ENCODE data around the gene GLYATL3.

GLYATL3 gene

GRCh38 chr6:49531774-49532569 is 32.2 kb downstream of the GLYATL3 start:
- H3K4me3 ChIP-seq (ENCODE audit: low read length) = peak overlapping the region; percentile 47
- H3K36me3 ChIP-seq (ENCODE audit: insufficient read depth, low read length) = no peaks in the 10 kb centered on the region
- H3K4me2 ChIP-seq (ENCODE audit: low read length) = peak overlapping the region; percentile 72
- no peaks in the 10 kb centered on the region for H3K4me1 ChIP-seq (ENCODE audit: control insufficient read depth, insufficient read depth, low read length)
- no peaks in the 10 kb centered on the region for H3K9me3 ChIP-seq (replicated peaks; ENCODE audit: low read length)
- peaks cover 7% of the 10 kb centered on the region for H3K27me3 ChIP-seq (ENCODE audit: control insufficient read depth, insufficient read depth, low read length)
- peak overlapping the region; percentile 67 for H3K9ac ChIP-seq (ENCODE audit: low read depth, low read length)

- H3K27me3 ChIP-seq (ENCODE audit: control insufficient read depth, insufficient read depth, low read length) = no peaks in the 10 kb centered on the region
- no peak overlapping the region for H3K4me2 ChIP-seq (ENCODE audit: low read length)
- H3K9me3 ChIP-seq (replicated peaks; ENCODE audit: low read length) = no peaks in the 10 kb centered on the region
- H3K36me3 ChIP-seq (ENCODE audit: insufficient read depth, low read length) = no peaks in the 10 kb centered on the region
- H3K4me3 ChIP-seq (ENCODE audit: low read length) = no peak overlapping the region
- H3K9ac ChIP-seq (ENCODE audit: low read depth, low read length) = no peak overlapping the region
- H3K4me1 ChIP-seq (ENCODE audit: control insufficient read depth, insufficient read depth, low read length) = no peaks in the 10 kb centered on the region
These were observed 36.1 kb downstream of the GLYATL3 start for GRCh38 chr6:49535795-49536194.

- H3K9ac ChIP-seq (ENCODE audit: low read depth, low read length) = no peak overlapping the region
- no peaks in the 10 kb centered on the region for H3K27me3 ChIP-seq (ENCODE audit: control insufficient read depth, insufficient read depth, low read length)
- H3K9me3 ChIP-seq (replicated peaks; ENCODE audit: low read length) = no peaks in the 10 kb centered on the region
- no peak overlapping the region for H3K4me2 ChIP-seq (ENCODE audit: low read length)
- peaks cover 10% of the 10 kb centered on the region for H3K4me1 ChIP-seq (ENCODE audit: control insufficient read depth, insufficient read depth, low read length)
- no peaks in the 10 kb centered on the region for H3K36me3 ChIP-seq (ENCODE audit: insufficient read depth, low read length)
- H3K4me3 ChIP-seq (ENCODE audit: low read length) = no peak overlapping the region
These were observed 39.4 kb downstream of the GLYATL3 start for GRCh38 chr6:49539102-49539501.

GRCh38 chr6:49540614-49541013 is 40.9 kb downstream of the GLYATL3 start:
- no peaks in the 10 kb centered on the region for H3K36me3 ChIP-seq (ENCODE audit: insufficient read depth, low read length)
- no peaks in the 10 kb centered on the region for H3K27me3 ChIP-seq (ENCODE audit: control insufficient read depth, insufficient read depth, low read length)
- peaks cover 10% of the 10 kb centered on the region for H3K4me1 ChIP-seq (ENCODE audit: control insufficient read depth, insufficient read depth, low read length)
- no peaks in the 10 kb centered on the region for H3K9me3 ChIP-seq (replicated peaks; ENCODE audit: low read length)
- no peak overlapping the region for H3K4me2 ChIP-seq (ENCODE audit: low read length)
- H3K4me3 ChIP-seq (ENCODE audit: low read length) = no peak overlapping the region
- H3K9ac ChIP-seq (ENCODE audit: low read depth, low read length) = no peak overlapping the region

- Histone ChIP-seq H3K9ac (ENCODE audit: low read depth, low read length) (peak overlapping the region; percentile 27), H3K27me3 (ENCODE audit: control insufficient read depth, insufficient read depth, low read length) (no peaks in the 10 kb centered on the region), H3K4me3 (ENCODE audit: low read length) (no peak overlapping the region), H3K4me2 (ENCODE audit: low read length) (peak overlapping the region; percentile 30), H3K4me1 (ENCODE audit: control insufficient read depth, insufficient read depth, low read length) (peaks cover 10% of the 10 kb centered on the region), H3K36me3 (ENCODE audit: insufficient read depth, low read length) (no peaks in the 10 kb centered on the region), H3K9me3 (replicated peaks; ENCODE audit: low read length) (no peaks in the 10 kb centered on the region)
These were observed 41.5 kb downstream of the GLYATL3 start for GRCh38 chr6:49541210-49541724.

GRCh38 chr6:49541936-49542335 is 42.2 kb downstream of the GLYATL3 start:
- H3K4me3 ChIP-seq (ENCODE audit: low read length) = no peak overlapping the region
- H3K27me3 ChIP-seq (ENCODE audit: control insufficient read depth, insufficient read depth, low read length) = no peaks in the 10 kb centered on the region
- no peaks in the 10 kb centered on the region for H3K36me3 ChIP-seq (ENCODE audit: insufficient read depth, low read length)
- peaks cover 10% of the 10 kb centered on the region for H3K4me1 ChIP-seq (ENCODE audit: control insufficient read depth, insufficient read depth, low read length)
- no peaks in the 10 kb centered on the region for H3K9me3 ChIP-seq (replicated peaks; ENCODE audit: low read length)
- peak overlapping the region; percentile 30 for H3K4me2 ChIP-seq (ENCODE audit: low read length)
- peak overlapping the region; percentile 27 for H3K9ac ChIP-seq (ENCODE audit: low read depth, low read length)

- no peaks in the 10 kb centered on the region for H3K9me3 ChIP-seq (replicated peaks; ENCODE audit: low read length)
- no peaks in the 10 kb centered on the region for H3K27me3 ChIP-seq (ENCODE audit: control insufficient read depth, insufficient read depth, low read length)
- peaks cover 10% of the 10 kb centered on the region for H3K4me1 ChIP-seq (ENCODE audit: control insufficient read depth, insufficient read depth, low read length)
- no peak overlapping the region for H3K9ac ChIP-seq (ENCODE audit: low read depth, low read length)
- no peak overlapping the region for H3K4me3 ChIP-seq (ENCODE audit: low read length)
- H3K4me2 ChIP-seq (ENCODE audit: low read length) = no peak overlapping the region
- no peaks in the 10 kb centered on the region for H3K36me3 ChIP-seq (ENCODE audit: insufficient read depth, low read length)
These were observed 43.5 kb downstream of the GLYATL3 start for GRCh38 chr6:49543087-49543858.

GRCh38 chr6:49546331-49546730 is 46.6 kb downstream of the GLYATL3 start:
- Histone ChIP-seq H3K4me1 (ENCODE audit: control insufficient read depth, insufficient read depth, low read length) (peaks cover 21% of the 10 kb centered on the region), H3K36me3 (ENCODE audit: insufficient read depth, low read length) (no peaks in the 10 kb centered on the region), H3K9me3 (replicated peaks; ENCODE audit: low read length) (no peaks in the 10 kb centered on the region), H3K4me3 (ENCODE audit: low read length) (no peak overlapping the region), H3K27me3 (ENCODE audit: control insufficient read depth, insufficient read depth, low read length) (peaks cover 19% of the 10 kb centered on the region), H3K9ac (ENCODE audit: low read depth, low read length) (no peak overlapping the region), H3K4me2 (ENCODE audit: low read length) (no peak overlapping the region)

GRCh38 chr6:49548613-49549304 is 49.0 kb downstream of the GLYATL3 start:
- Histone ChIP-seq H3K4me3 (ENCODE audit: low read length) (no peak overlapping the region), H3K4me2 (ENCODE audit: low read length) (no peak overlapping the region), H3K9me3 (replicated peaks; ENCODE audit: low read length) (no peaks in the 10 kb centered on the region), H3K27me3 (ENCODE audit: control insufficient read depth, insufficient read depth, low read length) (peaks cover 34% of the 10 kb centered on the region), H3K4me1 (ENCODE audit: control insufficient read depth, insufficient read depth, low read length) (peaks cover 19% of the 10 kb centered on the region), H3K36me3 (ENCODE audit: insufficient read depth, low read length) (no peaks in the 10 kb centered on the region), H3K9ac (ENCODE audit: low read depth, low read length) (no peak overlapping the region)

- H3K9me3 ChIP-seq (replicated peaks; ENCODE audit: low read length) = no peaks in the 10 kb centered on the region
- H3K4me2 ChIP-seq (ENCODE audit: low read length) = peak overlapping the region; percentile 85
- H3K36me3 ChIP-seq (ENCODE audit: insufficient read depth, low read length) = no peaks in the 10 kb centered on the region
- H3K27me3 ChIP-seq (ENCODE audit: control insufficient read depth, insufficient read depth, low read length) = peaks cover 34% of the 10 kb centered on the region
- H3K4me1 ChIP-seq (ENCODE audit: control insufficient read depth, insufficient read depth, low read length) = peaks cover 19% of the 10 kb centered on the region
- peak overlapping the region; percentile 62 for H3K4me3 ChIP-seq (ENCODE audit: low read length)
- no peak overlapping the region for H3K9ac ChIP-seq (ENCODE audit: low read depth, low read length)
These were observed 50.2 kb downstream of the GLYATL3 start for GRCh38 chr6:49549691-49550491.

Data from skeletal muscle satellite cell (primary cell).